Parathyroid adenoma (tissue), 2 donors: ENCODE results near the gene GTF2F2.

Source experiments
- H2AFZ ChIP-seq: fragments of 300-600 bp; sonication (generic); one replicate; pipeline ENCODE4 v1.7.0; 2017; ENCODE audit warnings: antibody characterized with exemption, mild to moderate bottlenecking
- H3K27ac ChIP-seq: fragments of 300-600 bp; sonication (generic); one replicate; pipeline ENCODE4 v1.7.0; 2017
- H3K27me3 ChIP-seq: fragments of 300-600 bp; sonication (generic); one replicate; pipeline ENCODE4 v1.7.0; 2017; ENCODE audit warnings: low read length; ENCODE audit not compliant: control insufficient read depth, insufficient read depth
- H3K36me3 ChIP-seq: fragments of 300-600 bp; sonication (generic); one replicate; pipeline ENCODE4 v1.7.0; 2017; ENCODE audit warnings: low read length; ENCODE audit not compliant: control insufficient read depth, insufficient read depth
- H3K4me1 ChIP-seq: fragments of 300-600 bp; sonication (generic); one replicate; pipeline ENCODE4 v1.7.0; 2017; ENCODE audit warnings: control low read depth
- H3K4me2 ChIP-seq: fragments of 300-600 bp; sonication (generic); one replicate; pipeline ENCODE4 v1.7.0; 2017; ENCODE audit warnings: low read length
- H3K4me3 ChIP-seq: fragments of 300-600 bp; sonication (generic); one replicate; pipeline ENCODE4 v1.7.0; 2017; ENCODE audit warnings: low read depth, low read length
- H3K79me2 ChIP-seq: fragments of 300-600 bp; sonication (generic); one replicate; pipeline ENCODE4 v1.7.0; 2017; ENCODE audit warnings: control low read depth
- H3K9ac ChIP-seq: fragments of 300-600 bp; sonication (generic); one replicate; pipeline ENCODE4 v1.7.0; 2017; ENCODE audit warnings: mild to moderate bottlenecking
- H3K9me3 ChIP-seq: fragments of 300-600 bp; sonication (generic); one replicate; pipeline ENCODE4 v1.7.0; 2017; ENCODE audit warnings: low read length; ENCODE audit not compliant: control insufficient read depth
- CTCF ChIP-seq: fragments of 300-600 bp; sonication (generic); IDR thresholded peaks from one replicate; pipeline ENCODE4 v1.7.0; 2017; ENCODE audit warnings: antibody characterized with exemption, mild to moderate bottlenecking
- donor health status: primary hyperparathyroidism.

GTF2F2 gene

GRCh38 chr13:45101327-45102018 lies 18.8 kb upstream of the GTF2F2 start:
- Histone ChIP-seq H3K79me2 (no peaks in the 10 kb centered on the region), H3K27me3 (no peaks in the 10 kb centered on the region), H3K4me1 (no peaks in the 10 kb centered on the region), H2AFZ (no peak overlapping the region), H3K9me3 (no peaks in the 10 kb centered on the region), H3K4me3 (no peak overlapping the region), H3K27ac (no peak overlapping the region), H3K36me3 (no peaks in the 10 kb centered on the region), H3K9ac (no peak overlapping the region), H3K4me2 (no peak overlapping the region)
- TF ChIP-seq CTCF: no peak

GRCh38 chr13:45102136-45102507 lies 18.2 kb upstream of the GTF2F2 start:
- H3K36me3 ChIP-seq: no peaks in the 10 kb centered on the region
- H2AFZ ChIP-seq: no peak overlapping the region
- no peaks in the 10 kb centered on the region for H3K79me2 ChIP-seq
- no peak overlapping the region for H3K9ac ChIP-seq
- H3K4me2 ChIP-seq: no peak overlapping the region
- no peak overlapping the region for H3K4me3 ChIP-seq
- H3K4me1 ChIP-seq: no peaks in the 10 kb centered on the region
- H3K9me3 ChIP-seq: no peaks in the 10 kb centered on the region
- TF ChIP-seq CTCF: no peak
- no peaks in the 10 kb centered on the region for H3K27me3 ChIP-seq
- H3K27ac ChIP-seq: no peak overlapping the region

- no peak overlapping the region for H3K4me2 ChIP-seq
- H3K9me3 ChIP-seq: no peaks in the 10 kb centered on the region
- no peak overlapping the region for H2AFZ ChIP-seq
- H3K79me2 ChIP-seq: no peaks in the 10 kb centered on the region
- H3K4me3 ChIP-seq: no peak overlapping the region
- H3K9ac ChIP-seq: no peak overlapping the region
- H3K27ac ChIP-seq: no peak overlapping the region
- no peaks in the 10 kb centered on the region for H3K36me3 ChIP-seq
- TF ChIP-seq CTCF: no peak
- H3K4me1 ChIP-seq: no peaks in the 10 kb centered on the region
- H3K27me3 ChIP-seq: no peaks in the 10 kb centered on the region
These were observed 16.9 kb upstream of the GTF2F2 start for GRCh38 chr13:45103449-45103848.

DNA sequence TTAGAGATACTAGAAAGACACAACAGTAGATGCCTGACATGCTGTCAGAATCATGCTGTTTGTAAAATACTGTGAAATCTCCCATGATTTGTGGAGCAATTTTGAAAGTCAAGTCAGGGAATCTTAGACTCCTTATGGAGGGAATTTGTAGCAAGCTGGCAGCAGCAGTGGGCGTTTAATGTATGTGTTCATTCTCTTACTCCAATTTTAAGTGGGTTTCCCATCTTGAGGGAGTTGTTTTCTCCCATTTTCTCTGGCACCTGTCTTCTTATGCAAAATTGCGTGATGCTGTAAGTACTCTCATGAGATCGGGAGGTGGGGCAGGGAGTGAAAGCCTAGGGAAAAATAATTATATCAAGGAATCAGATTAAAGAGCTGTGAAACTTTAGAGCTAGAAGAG lies 16.0 kb upstream of the GTF2F2 start:
- no peak overlapping the region for H3K27ac ChIP-seq
- H3K4me3 ChIP-seq: no peak overlapping the region
- no peak overlapping the region for H3K9ac ChIP-seq
- no peaks in the 10 kb centered on the region for H3K79me2 ChIP-seq
- no peaks in the 10 kb centered on the region for H3K4me1 ChIP-seq
- H2AFZ ChIP-seq: no peak overlapping the region
- H3K4me2 ChIP-seq: no peak overlapping the region
- TF ChIP-seq CTCF: no peak
- no peaks in the 10 kb centered on the region for H3K36me3 ChIP-seq
- no peaks in the 10 kb centered on the region for H3K9me3 ChIP-seq
- no peaks in the 10 kb centered on the region for H3K27me3 ChIP-seq

GRCh38 chr13:45105895-45106294 lies 14.4 kb upstream of the GTF2F2 start:
- no peak for TF ChIP-seq CTCF
- H3K9ac ChIP-seq: no peak overlapping the region
- no peaks in the 10 kb centered on the region for H3K4me1 ChIP-seq
- no peak overlapping the region for H3K4me3 ChIP-seq
- no peaks in the 10 kb centered on the region for H3K27me3 ChIP-seq
- no peak overlapping the region for H2AFZ ChIP-seq
- H3K79me2 ChIP-seq: no peaks in the 10 kb centered on the region
- H3K9me3 ChIP-seq: no peaks in the 10 kb centered on the region
- no peak overlapping the region for H3K27ac ChIP-seq
- H3K36me3 ChIP-seq: no peaks in the 10 kb centered on the region
- no peak overlapping the region for H3K4me2 ChIP-seq
